OCI-LY3 (cell line): Measurements from ENCODE around the gene ZC3H12D.

Experiments
- EZH2phosphoT487 ChIP-seq: fragments of 200-600 bp; shearing (Covaris generic); IDR thresholded peaks from 2 replicates; pipeline ENCODE4 v1.6.1; 2018; ENCODE audit warnings: antibody characterized with exemption, mixed run types, low read depth
- TF ChIP-seq, protein P1 (sequence below): fragments of 200-600, 300-600 bp; sonication (generic); IDR thresholded peaks from 2 replicates; pipeline ENCODE4 v1.5.1; 2014; ENCODE audit warnings: antibody characterized with exemption, low read length, low read depth

DNA sequence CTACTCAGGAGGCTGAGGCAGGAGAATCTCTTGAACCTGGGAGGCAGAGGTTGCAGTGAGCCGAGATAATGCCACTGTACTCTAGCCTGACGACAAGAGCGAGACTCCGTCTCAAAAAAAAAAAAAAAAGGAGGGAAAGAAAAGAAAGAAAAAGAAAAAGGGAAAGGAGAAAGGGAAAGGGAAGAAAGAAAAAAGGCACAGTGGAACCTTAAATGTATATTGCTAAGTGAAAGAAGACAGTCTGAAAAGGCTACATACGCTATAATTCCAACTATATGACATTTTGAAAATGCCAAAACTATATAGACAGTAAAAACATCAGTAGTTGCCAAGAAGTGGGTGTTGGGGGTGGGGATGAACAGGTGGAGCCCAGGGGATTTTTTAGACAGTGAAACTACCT, 44.8 kb upstream of the ZC3H12D start:
- TF ChIP-seq, protein P1, sequence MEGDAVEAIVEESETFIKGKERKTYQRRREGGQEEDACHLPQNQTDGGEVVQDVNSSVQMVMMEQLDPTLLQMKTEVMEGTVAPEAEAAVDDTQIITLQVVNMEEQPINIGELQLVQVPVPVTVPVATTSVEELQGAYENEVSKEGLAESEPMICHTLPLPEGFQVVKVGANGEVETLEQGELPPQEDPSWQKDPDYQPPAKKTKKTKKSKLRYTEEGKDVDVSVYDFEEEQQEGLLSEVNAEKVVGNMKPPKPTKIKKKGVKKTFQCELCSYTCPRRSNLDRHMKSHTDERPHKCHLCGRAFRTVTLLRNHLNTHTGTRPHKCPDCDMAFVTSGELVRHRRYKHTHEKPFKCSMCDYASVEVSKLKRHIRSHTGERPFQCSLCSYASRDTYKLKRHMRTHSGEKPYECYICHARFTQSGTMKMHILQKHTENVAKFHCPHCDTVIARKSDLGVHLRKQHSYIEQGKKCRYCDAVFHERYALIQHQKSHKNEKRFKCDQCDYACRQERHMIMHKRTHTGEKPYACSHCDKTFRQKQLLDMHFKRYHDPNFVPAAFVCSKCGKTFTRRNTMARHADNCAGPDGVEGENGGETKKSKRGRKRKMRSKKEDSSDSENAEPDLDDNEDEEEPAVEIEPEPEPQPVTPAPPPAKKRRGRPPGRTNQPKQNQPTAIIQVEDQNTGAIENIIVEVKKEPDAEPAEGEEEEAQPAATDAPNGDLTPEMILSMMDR, result no peak
- no peak for TF ChIP-seq EZH2phosphoT487
